H9 (cell line): ENCODE data around the gene LIMA1. TPM values are rescaled to one million over a fixed set of nuclear protein-coding genes. Genes with fewer than 3 reads are reported as not detected.

Experiments used
- DNase-seq: peaks from one replicate; pipeline ENCODE4 v3.0.0-alpha.2; 2017
- H2AFZ ChIP-seq: one replicate; pipeline ENCODE4 v1.6.1; 2013; ENCODE audit warnings: mild to moderate bottlenecking, low read length, control low read depth, moderate library complexity
- H2AK5ac ChIP-seq: 2 replicates; pipeline ENCODE4 v1.6.1; 2013; ENCODE audit warnings: low read length, control low read depth, mixed read lengths; ENCODE audit not compliant: insufficient read length
- H2BK120ac ChIP-seq: one replicate; pipeline ENCODE4 v1.6.1; 2013; ENCODE audit warnings: low read depth, mild to moderate bottlenecking, low read length, control low read depth, inconsistent platforms; ENCODE audit not compliant: poor library complexity, severe bottlenecking
- H2BK12ac ChIP-seq: 2 replicates; pipeline ENCODE4 v1.6.1; 2013; ENCODE audit warnings: low read length, control low read depth, mixed read lengths, low read depth; ENCODE audit not compliant: insufficient read length
- H2BK15ac ChIP-seq: 2 replicates; pipeline ENCODE4 v1.6.1; 2013; ENCODE audit warnings: low read depth, low read length, control low read depth
- H2BK20ac ChIP-seq: one replicate; pipeline ENCODE4 v1.6.1; 2013; ENCODE audit warnings: low read depth, mild to moderate bottlenecking, low read length, control low read depth, inconsistent platforms; ENCODE audit not compliant: poor library complexity, severe bottlenecking
- H2BK5ac ChIP-seq: 2 replicates; pipeline ENCODE4 v1.6.1; 2013; ENCODE audit warnings: low read length, control low read depth, mixed read lengths; ENCODE audit not compliant: insufficient read length
- H3K14ac ChIP-seq: 2 replicates; pipeline ENCODE4 v1.6.1; 2013; ENCODE audit warnings: low read length, control low read depth; ENCODE audit not compliant: insufficient read depth
- H3K18ac ChIP-seq: 2 replicates; pipeline ENCODE4 v1.6.1; 2013; ENCODE audit warnings: low read depth, mild to moderate bottlenecking, mixed read lengths, low read length, control low read depth; ENCODE audit not compliant: insufficient read length
- H3K23ac ChIP-seq: 2 replicates; pipeline ENCODE4 v1.6.1; 2013; ENCODE audit warnings: low read length, control low read depth, mixed read lengths, low read depth; ENCODE audit not compliant: insufficient read length
- H3K23me2 ChIP-seq: 2 replicates; pipeline ENCODE4 v1.6.1; 2013; ENCODE audit warnings: low read depth, mild to moderate bottlenecking, mixed read lengths, low read length, control low read depth; ENCODE audit not compliant: insufficient read length, poor library complexity, severe bottlenecking
- H3K27ac ChIP-seq: 2 replicates; pipeline ENCODE4 v1.5.1; 2013; ENCODE audit warnings: low read length, control low read depth, mixed read lengths, low read depth; ENCODE audit not compliant: insufficient read length
- H3K27me3 ChIP-seq: 2 replicates; pipeline ENCODE4 v1.6.1; 2013; ENCODE audit warnings: low read length, control low read depth, inconsistent platforms; ENCODE audit not compliant: insufficient read depth
- H3K4ac ChIP-seq: 2 replicates; pipeline ENCODE4 v1.6.1; 2013; ENCODE audit warnings: low read depth, mild to moderate bottlenecking, control low read depth, inconsistent platforms, low read length, moderate library complexity
- H3K4me1 ChIP-seq: 2 replicates; pipeline ENCODE4 v1.6.1; 2013; ENCODE audit warnings: low read length, control low read depth, inconsistent platforms; ENCODE audit not compliant: insufficient read depth
- H3K4me2 ChIP-seq: 2 replicates; pipeline ENCODE4 v1.6.1; 2013; ENCODE audit warnings: low read length, control low read depth, mixed read lengths; ENCODE audit not compliant: insufficient read length, insufficient read depth
- H3K56ac ChIP-seq: 2 replicates; pipeline ENCODE4 v1.6.1; 2013; ENCODE audit warnings: low read depth, mild to moderate bottlenecking, mixed read lengths, low read length, control low read depth; ENCODE audit not compliant: insufficient read length
- H3K79me1 ChIP-seq: 2 replicates; pipeline ENCODE4 v1.6.1; 2013; ENCODE audit warnings: low read depth, mild to moderate bottlenecking, moderate library complexity, low read length, control low read depth, inconsistent platforms; ENCODE audit not compliant: insufficient read depth, poor library complexity, severe bottlenecking
- H3K79me2 ChIP-seq: 2 replicates; pipeline ENCODE4 v1.6.1; 2013; ENCODE audit warnings: low read length, control low read depth, inconsistent platforms; ENCODE audit not compliant: insufficient read depth
- H3K9ac ChIP-seq: 2 replicates; pipeline ENCODE4 v1.6.1; 2013; ENCODE audit warnings: low read length, control low read depth, mixed read lengths; ENCODE audit not compliant: insufficient read length; ENCODE audit errors: extremely low read depth
- H3K9me3 ChIP-seq: one replicate; pipeline ENCODE4 v1.6.1; 2013; ENCODE audit warnings: low read depth, low read length, inconsistent platforms; ENCODE audit not compliant: control insufficient read depth
- H3T11ph ChIP-seq: one replicate; pipeline ENCODE4 v1.6.1; 2013; ENCODE audit warnings: mild to moderate bottlenecking, low read length, control low read depth, inconsistent platforms
- H4K20me1 ChIP-seq: one replicate; pipeline ENCODE4 v1.6.1; 2013; ENCODE audit not compliant: control insufficient read depth, insufficient read length, insufficient read depth
- H4K5ac ChIP-seq: 2 replicates; pipeline ENCODE4 v1.6.1; 2013; ENCODE audit warnings: low read depth, mild to moderate bottlenecking, mixed read lengths, low read length, control low read depth; ENCODE audit not compliant: insufficient read length
- H4K8ac ChIP-seq: replicated peaks from 2 replicates; pipeline ENCODE4 v1.6.1; 2013; ENCODE audit warnings: low read length, control low read depth, mixed read lengths, low read depth; ENCODE audit not compliant: insufficient read length
- H4K91ac ChIP-seq: 2 replicates; pipeline ENCODE4 v1.6.1; 2013; ENCODE audit warnings: low read depth, mild to moderate bottlenecking, moderate library complexity, mixed read lengths, low read length, control low read depth; ENCODE audit not compliant: insufficient read length
- H3K27ac Mint-ChIP-seq, 3 experiments: 2 replicates in 2 of 3; 3 replicates in 1 of 3; pipeline ENCODE4 v1.8.0; 2020 to 2021; ENCODE audit warnings: mixed read lengths in 3 of 3, mild to moderate bottlenecking in 1 of 3, moderate library complexity in 1 of 3
- H3K27me3 Mint-ChIP-seq: 2 replicates; pipeline ENCODE4 v1.8.0; 2021; ENCODE audit warnings: low read depth, mild to moderate bottlenecking, moderate library complexity, mixed read lengths
- H3K36me3 Mint-ChIP-seq, 3 experiments: 2 replicates in 2 of 3; 3 replicates in 1 of 3; pipeline ENCODE4 v1.8.0; 2020 to 2021; ENCODE audit warnings: low read depth in 3 of 3, mixed read lengths in 3 of 3; ENCODE audit not compliant: insufficient read depth in 1 of 3
- H3K4me1 Mint-ChIP-seq, 2 experiments: 2 replicates each; pipeline ENCODE4 v1.8.0; 2020; ENCODE audit warnings: mixed read lengths in 2 of 2
- H3K4me3 Mint-ChIP-seq, 2 experiments: 2 replicates in 1 of 2; 3 replicates in 1 of 2; pipeline ENCODE4 v1.8.0; 2020 to 2021; ENCODE audit warnings: mild to moderate bottlenecking in 2 of 2, mixed read lengths in 2 of 2, moderate library complexity in 1 of 2
- H3K9me3 Mint-ChIP-seq, 2 experiments: 2 replicates in 1 of 2; 3 replicates in 1 of 2; pipeline ENCODE4 v1.8.0; 2020; ENCODE audit warnings: mild to moderate bottlenecking in 2 of 2, mixed read lengths in 2 of 2, moderate library complexity in 1 of 2
- WGBS: extraction: QIAGEN DNeasy Blood & Tissue Kit; methylation state at CpG from one replicate; pipeline ENCODE4 v1.1.7; 2013; ENCODE audit warnings: missing lambda C conversion rate, low lambda C conversion rate, mixed read lengths; ENCODE audit not compliant: insufficient read length; ENCODE audit errors: extremely low coverage; 5-methylcytosine and 5-hydroxymethylcytosine counted together
- total RNA-seq: library from RNA; stranded (reverse); gene quantifications from 2 replicates; pipeline ENCODE4 v1.2.1, GENCODE V29; 2021
- TF ChIP-seq, protein P1 (sequence below): fragments of 200-600 bp; sonication (generic); conservative IDR thresholded peaks from 3 replicates; pipeline ENCODE4 v1.8.0; 2021; ENCODE audit warnings: antibody characterized with exemption, mild to moderate bottlenecking

The LIMA1 gene
- total RNA-seq, 1 experiment from 2014 or later, result 40.8 TPM

- Mint-ChIP-seq H3K27ac (no peak overlapping the region), H3K9me3 (no peaks in the 10 kb centered on the region), H3K36me3 (no peaks in the 10 kb centered on the region), H3K4me3 (no peak overlapping the region), H3K4me1 (peaks cover 4 to 8% of the 10 kb centered on the region in 2 experiments; a peak in 3 of 4 replicates), H3K27me3 (no peaks in the 10 kb centered on the region)
- H3K79me2 ChIP-seq, result no peaks in the 10 kb centered on the region
- H3K23me2 ChIP-seq, result no peaks in the 10 kb centered on the region
- WGBS, result no CpG with 5 or more reads among the region's 2 CpGs
- H3K23ac ChIP-seq, result no peak overlapping the region
- no peak overlapping the region for H3K18ac ChIP-seq
- H2BK5ac ChIP-seq, result no peak overlapping the region
- no peaks in the 10 kb centered on the region for H3K79me1 ChIP-seq
- H2BK12ac ChIP-seq, result no peak overlapping the region
- no peak overlapping the region for H4K5ac ChIP-seq
- no peak overlapping the region for H2AK5ac ChIP-seq
- no peak overlapping the region for H3K4me2 ChIP-seq
- H3K4ac ChIP-seq, result no peak overlapping the region
- H3K27ac ChIP-seq, result no peak overlapping the region
- DNase-seq, result no peak
- no peak overlapping the region for H4K91ac ChIP-seq
- TF ChIP-seq, protein P1, sequence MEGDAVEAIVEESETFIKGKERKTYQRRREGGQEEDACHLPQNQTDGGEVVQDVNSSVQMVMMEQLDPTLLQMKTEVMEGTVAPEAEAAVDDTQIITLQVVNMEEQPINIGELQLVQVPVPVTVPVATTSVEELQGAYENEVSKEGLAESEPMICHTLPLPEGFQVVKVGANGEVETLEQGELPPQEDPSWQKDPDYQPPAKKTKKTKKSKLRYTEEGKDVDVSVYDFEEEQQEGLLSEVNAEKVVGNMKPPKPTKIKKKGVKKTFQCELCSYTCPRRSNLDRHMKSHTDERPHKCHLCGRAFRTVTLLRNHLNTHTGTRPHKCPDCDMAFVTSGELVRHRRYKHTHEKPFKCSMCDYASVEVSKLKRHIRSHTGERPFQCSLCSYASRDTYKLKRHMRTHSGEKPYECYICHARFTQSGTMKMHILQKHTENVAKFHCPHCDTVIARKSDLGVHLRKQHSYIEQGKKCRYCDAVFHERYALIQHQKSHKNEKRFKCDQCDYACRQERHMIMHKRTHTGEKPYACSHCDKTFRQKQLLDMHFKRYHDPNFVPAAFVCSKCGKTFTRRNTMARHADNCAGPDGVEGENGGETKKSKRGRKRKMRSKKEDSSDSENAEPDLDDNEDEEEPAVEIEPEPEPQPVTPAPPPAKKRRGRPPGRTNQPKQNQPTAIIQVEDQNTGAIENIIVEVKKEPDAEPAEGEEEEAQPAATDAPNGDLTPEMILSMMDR, result no peak
- no peaks in the 10 kb centered on the region for H3K27me3 ChIP-seq
- no peak overlapping the region for H3K56ac ChIP-seq
- H3K9me3 ChIP-seq, result no peaks in the 10 kb centered on the region
- H4K20me1 ChIP-seq, result no peaks in the 10 kb centered on the region
- H3K14ac ChIP-seq, result no peak overlapping the region
- H3K4me1 ChIP-seq, result no peaks in the 10 kb centered on the region
- no peak overlapping the region for H2BK120ac ChIP-seq
- no peak overlapping the region for H4K8ac ChIP-seq
- H3K9ac ChIP-seq, result no peak overlapping the region
- no peak overlapping the region for H2BK20ac ChIP-seq
- H2BK15ac ChIP-seq, result no peak overlapping the region
- no peak overlapping the region for H3T11ph ChIP-seq
- no peak overlapping the region for H2AFZ ChIP-seq
Measured at GRCh38 chr12:50276068-50276467, 7.3 kb downstream of the LIMA1 start.
